Measurements from ENCODE around the gene SNX10.

Gene SNX10

GRCh38 chr7:26372704-26373103 lies 81.0 kb downstream of the SNX10 start:
- no peak for DNase-seq

GRCh38 chr7:26374647-26375373 lies 83.1 kb downstream of the SNX10 start:
- no peak for DNase-seq

GRCh38 chr7:26375726-26376174 lies 84.1 kb downstream of the SNX10 start:
- DNase-seq = no peak

GRCh38 chr7:26376175-26376917 lies 84.7 kb downstream of the SNX10 start:
- no peak for DNase-seq

- DNase-seq = no peak
Measured at GRCh38 chr7:26378016-26378415, 86.4 kb downstream of the SNX10 start.

GRCh38 chr7:26379711-26380110 lies 88.0 kb downstream of the SNX10 start:
- DNase-seq = no peak

- DNase-seq = no peak
Measured at GRCh38 chr7:26381476-26382353, 90.1 kb downstream of the SNX10 start.

GRCh38 chr7:26385240-26385639 lies 93.6 kb downstream of the SNX10 start:
- DNase-seq = no peak

GRCh38 chr7:26387731-26388130 lies 96.1 kb downstream of the SNX10 start:
- DNase-seq = no peak

- DNase-seq = no peak
Measured at GRCh38 chr7:26388256-26388655, 96.6 kb downstream of the SNX10 start.

GRCh38 chr7:26390016-26390415 lies 98.4 kb downstream of the SNX10 start:
- DNase-seq = no peak

GRCh38 chr7:26393818-26394217 lies 102.2 kb downstream of the SNX10 start:
- DNase-seq = no peak

- DNase-seq = no peak
Measured at GRCh38 chr7:26397332-26397731, 105.7 kb downstream of the SNX10 start.

- DNase-seq = no peak
Measured at GRCh38 chr7:26397796-26398426, 106.2 kb downstream of the SNX10 start.

- DNase-seq = peak; percentile 11
Measured at GRCh38 chr7:26398427-26398755, 106.7 kb downstream of the SNX10 start.

- DNase-seq = peak; percentile 48
Measured at GRCh38 chr7:26398756-26399509, 107.3 kb downstream of the SNX10 start.

GRCh38 chr7:26399736-26400135 lies 108.1 kb downstream of the SNX10 start:
- DNase-seq = no peak

GRCh38 chr7:26403640-26404039 lies 112.0 kb downstream of the SNX10 start:
- DNase-seq = no peak

GRCh38 chr7:26404189-26404996 lies 112.7 kb downstream of the SNX10 start:
- no peak for DNase-seq

- no peak for DNase-seq
Measured at GRCh38 chr7:26406433-26406832, 114.8 kb downstream of the SNX10 start.

All from fibroblast of upper back skin (primary cell).